PC-9 (cell line): ENCODE data around the gene PXT1. TPM values are rescaled to one million over a fixed set of nuclear protein-coding genes. Genes with fewer than 3 reads are reported as not detected.

Experiments used
- BruUV-seq: library from RNA; stranded (reverse); fragments of 400-500 nt; replicated peaks from 2 replicates; lab custom pipeline; 2021; lab: Mats Ljungman, UMichigan
- CTCF ChIA-PET: fragments of 300-600 bp; sonication (Branson Sonifier 250); formaldehyde crosslinking; loops from one replicate; lab custom pipeline; 2022; ENCODE audit warnings: antibody characterized with exemption; lab: Charles Lee
- POLR2A ChIA-PET: fragments of 300-600 bp; sonication (Branson Sonifier 250); formaldehyde crosslinking; loops from one replicate; lab custom pipeline; 2022; ENCODE audit warnings: antibody characterized with exemption; ENCODE audit not compliant: unreplicated experiment; lab: Charles Lee
- DNase-seq, 2 experiments: peaks; one replicate each; pipeline versions ENCODE4 v3.0.0 to v3.0.0-alpha.2; 2015 to 2022; ENCODE audit warnings: mixed read lengths in 1 of 2
- H2AFZ ChIP-seq: fragments of 200-600 bp; sonication (generic); 2 replicates; pipeline ENCODE4 v1.8.1; 2017; ENCODE audit warnings: antibody characterized with exemption
- H3F3A ChIP-seq: fragments of 200-600 bp; sonication (generic); 2 replicates; pipeline ENCODE4 v1.8.1; 2017; ENCODE audit warnings: antibody characterized with exemption, mild to moderate bottlenecking, low read depth; ENCODE audit not compliant: insufficient read depth
- H3K27ac ChIP-seq: fragments of 200-600 bp; sonication (generic); 2 replicates; pipeline ENCODE4 v1.6.1; 2016; ENCODE audit warnings: mixed run types
- H3K27me3 ChIP-seq: fragments of 200-600 bp; sonication (generic); 2 replicates; pipeline ENCODE4 v1.6.1; 2016; ENCODE audit warnings: low read depth, mixed run types; ENCODE audit not compliant: insufficient read depth
- H3K36me3 ChIP-seq: fragments of 200-600 bp; sonication (generic); 2 replicates; pipeline ENCODE4 v1.6.1; 2016; ENCODE audit warnings: low read depth, mixed run types
- H3K4me1 ChIP-seq: fragments of 200-600 bp; sonication (generic); replicated peaks from 2 replicates; pipeline ENCODE4 v1.6.1; 2016; ENCODE audit warnings: mixed run types; ENCODE audit not compliant: insufficient read depth
- H3K4me2 ChIP-seq: fragments of 200-600 bp; sonication (generic); 2 replicates; pipeline ENCODE4 v1.6.1; 2017; ENCODE audit warnings: mixed run types
- H3K4me3 ChIP-seq: fragments of 200-600 bp; sonication (generic); 2 replicates; pipeline ENCODE4 v1.6.1; 2016; ENCODE audit warnings: mixed run types
- H3K79me2 ChIP-seq: fragments of 200-600 bp; sonication (generic); 2 replicates; pipeline ENCODE4 v1.6.1; 2017; ENCODE audit warnings: low read depth, mixed run types
- H3K9me2 ChIP-seq: fragments of 200-600 bp; sonication (generic); 2 replicates; pipeline ENCODE4 v1.8.1; 2017; ENCODE audit warnings: mild to moderate bottlenecking; ENCODE audit not compliant: insufficient read depth
- H3K9me3 ChIP-seq: fragments of 200-600 bp; sonication (generic); 2 replicates; pipeline ENCODE4 v1.8.1; 2016; ENCODE audit warnings: low read depth; ENCODE audit not compliant: insufficient read depth
- H4K20me1 ChIP-seq: fragments of 200-600 bp; sonication (generic); 2 replicates; pipeline ENCODE4 v1.8.1; 2017; ENCODE audit not compliant: insufficient read depth
- EZH2 ChIP-seq: fragments of 200-600 bp; sonication (generic); IDR thresholded peaks from 2 replicates; pipeline ENCODE4 v1.8.0; 2017; ENCODE audit warnings: antibody characterized with exemption, low read depth
- intact Hi-C: fragments of 100-400 bp; cut with micrococcal nuclease; formaldehyde crosslinking; loops from one replicate; pipeline ENCODE4 v1.10.0; 2022; ENCODE audit not compliant: unreplicated experiment
- total RNA-seq: library from RNA; stranded (reverse); gene quantifications from 2 replicates; pipeline ENCODE4 v1.2.3, GENCODE V29; 2021
- TF ChIP-seq, protein P1 (sequence below): fragments of 200-600 bp; sonication (generic); conservative IDR thresholded peaks from 2 replicates; pipeline ENCODE4 v1.6.1; 2017; ENCODE audit warnings: mixed run types, antibody characterized with exemption, mild to moderate bottlenecking, moderate library complexity

Gene PXT1
- total RNA-seq, 1 experiment from 2014 or later, result not detected

DNA sequence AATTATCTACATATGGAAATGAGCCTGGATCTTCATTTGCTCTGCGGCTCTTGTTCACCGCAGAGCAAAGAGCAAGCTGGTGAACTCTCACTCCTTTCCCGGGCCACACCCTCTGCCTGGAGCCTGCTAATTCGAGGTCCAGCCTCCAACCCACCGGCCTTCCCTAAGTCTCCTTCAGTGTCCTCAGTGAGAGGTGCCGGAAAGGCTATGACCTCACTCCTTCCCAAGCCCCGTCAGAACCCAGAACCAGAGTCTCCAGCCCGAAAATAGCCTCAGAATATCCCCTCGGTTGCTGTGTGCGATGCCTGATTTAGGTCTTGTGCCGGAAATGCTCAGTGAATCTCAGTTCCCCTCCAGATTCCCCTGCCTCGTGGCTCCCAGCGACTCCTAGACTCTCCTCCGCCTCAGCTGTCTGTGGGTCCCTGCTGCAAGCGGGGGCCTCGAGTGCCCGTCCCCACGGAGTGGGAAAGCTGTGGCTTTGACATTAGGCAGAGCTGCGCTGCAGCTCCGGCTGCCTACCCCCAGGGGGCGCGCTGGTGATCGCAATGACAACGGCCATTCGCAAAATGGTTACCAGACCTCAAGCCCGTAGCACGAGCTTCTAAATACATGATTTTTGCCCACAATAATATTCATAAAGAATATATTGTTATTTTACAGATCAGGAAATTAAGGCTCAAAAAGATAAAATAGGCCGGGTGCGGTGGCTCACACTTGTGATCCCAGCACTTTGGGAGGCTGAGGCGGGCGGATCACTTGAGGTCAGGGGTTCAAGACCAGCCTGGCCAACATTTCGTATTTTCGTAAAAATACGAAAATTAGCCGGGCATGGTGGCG is 101.8 kb downstream of the PXT1 start:
- ChIA-PET CTCF (interaction anchor here (0.6 to 1.8 kb wide), 8 partner anchors 10 to 953 kb away, joined by 3 to 6 read pairs (median 5); no protein-coding TSS in a partner anchor), POLR2A (interaction anchor here (0.6 kb wide), 3 partner anchors 40 to 646 kb away, joined by 3 to 4 read pairs (median 3); no protein-coding TSS in a partner anchor)
- no peak for TF ChIP-seq EZH2
- TF ChIP-seq, protein P1, sequence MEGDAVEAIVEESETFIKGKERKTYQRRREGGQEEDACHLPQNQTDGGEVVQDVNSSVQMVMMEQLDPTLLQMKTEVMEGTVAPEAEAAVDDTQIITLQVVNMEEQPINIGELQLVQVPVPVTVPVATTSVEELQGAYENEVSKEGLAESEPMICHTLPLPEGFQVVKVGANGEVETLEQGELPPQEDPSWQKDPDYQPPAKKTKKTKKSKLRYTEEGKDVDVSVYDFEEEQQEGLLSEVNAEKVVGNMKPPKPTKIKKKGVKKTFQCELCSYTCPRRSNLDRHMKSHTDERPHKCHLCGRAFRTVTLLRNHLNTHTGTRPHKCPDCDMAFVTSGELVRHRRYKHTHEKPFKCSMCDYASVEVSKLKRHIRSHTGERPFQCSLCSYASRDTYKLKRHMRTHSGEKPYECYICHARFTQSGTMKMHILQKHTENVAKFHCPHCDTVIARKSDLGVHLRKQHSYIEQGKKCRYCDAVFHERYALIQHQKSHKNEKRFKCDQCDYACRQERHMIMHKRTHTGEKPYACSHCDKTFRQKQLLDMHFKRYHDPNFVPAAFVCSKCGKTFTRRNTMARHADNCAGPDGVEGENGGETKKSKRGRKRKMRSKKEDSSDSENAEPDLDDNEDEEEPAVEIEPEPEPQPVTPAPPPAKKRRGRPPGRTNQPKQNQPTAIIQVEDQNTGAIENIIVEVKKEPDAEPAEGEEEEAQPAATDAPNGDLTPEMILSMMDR, result peak; percentile 98
- peaks cover 5% of the 10 kb centered on the region; the same call in 1 of the 2 replicates for H3F3A ChIP-seq
- no peaks in the 10 kb centered on the region for H3K27me3 ChIP-seq
- 0 out of 2 replicates have a peak overlapping the region, but pooled peaks have one; percentile 13 for H3K27ac ChIP-seq
- no TSS peak for BruUV-seq
- no peaks in the 10 kb centered on the region for H3K79me2 ChIP-seq
- H3K4me1 ChIP-seq, result peaks cover 8% of the 10 kb centered on the region
- peak overlapping the region; percentile 96 for H3K4me2 ChIP-seq
- intact Hi-C loops, result no loop called here
- peak overlapping the region; percentile 98 for H2AFZ ChIP-seq
- peak overlapping the region; percentile 57 for H3K4me3 ChIP-seq
- DNase-seq, result peak; percentile 59 to 67
- H3K9me2 ChIP-seq, result no peaks in the 10 kb centered on the region
- H3K9me3 ChIP-seq, result no peaks in the 10 kb centered on the region
- no peaks in the 10 kb centered on the region for H4K20me1 ChIP-seq
- H3K36me3 ChIP-seq, result no peaks in the 10 kb centered on the region

Other genes starting within 250 kb of the PXT1 start
- gene BRPF3, start 246.1 kb downstream of the PXT1 start, total RNA-seq, result 27.3 and 32.3 TPM in 2 replicates
- 0.17 TPM in 1 of 2 replicates, not detected in the other for gene PNPLA1, start 172.8 kb downstream of the PXT1 start, total RNA-seq
- gene BNIP5, start 106.0 kb downstream of the PXT1 start, total RNA-seq, result not detected in 2 replicates
- gene ETV7, start 55.2 kb downstream of the PXT1 start, total RNA-seq, result 0.57 and 0.83 TPM in 2 replicates
- 34.2 and 42.5 TPM in 2 replicates for gene KCTD20, start 146 bp upstream of the PXT1 start, total RNA-seq
- gene STK38, start 104.6 kb upstream of the PXT1 start, total RNA-seq, result 45.7 and 53.3 TPM in 2 replicates
- gene SRSF3, start 151.5 kb upstream of the PXT1 start, total RNA-seq, result 278 and 282 TPM in 2 replicates
- 14.3 and 14.8 TPM in 2 replicates for gene CDKN1A, start 235.9 kb upstream of the PXT1 start, total RNA-seq